Adrenal gland (tissue), 5 donors: Measurements from ENCODE around the gene CAMKMT.

Source experiments
- POLR2A ChIP-seq, 2 donors: fragments of 450-650 bp; IDR thresholded peaks; one replicate each; pipeline ENCODE4 v1.6.1; 2017; ENCODE audit warnings: antibody characterized with exemption in 2 of 2, mild to moderate bottlenecking in 2 of 2, moderate library complexity in 1 of 2
- TF ChIP-seq, protein P1 (sequence below), 6 experiments: fragments of 450-650 bp in 4 of 6; fragments of 200-600 bp in 2 of 6; sonication (generic) in 1 of 6; IDR thresholded peaks; 1 replicate in 5 of 6; 2 replicates in 1 of 6; pipeline versions ENCODE4 v1.5.1 to v1.8.0; 2016 to 2021; ENCODE audit warnings: antibody characterized with exemption in 6 of 6, mild to moderate bottlenecking in 2 of 6, moderate library complexity in 1 of 6
- donor health status: DM: no; HTN: no; CAD: no.

GRCh38 chr2:44487052-44487451 lies 125.3 kb downstream of the CAMKMT start:
- no peak for TF ChIP-seq POLR2A (IDR thresholded peaks at IDR 0.05)
- TF ChIP-seq, protein P1, sequence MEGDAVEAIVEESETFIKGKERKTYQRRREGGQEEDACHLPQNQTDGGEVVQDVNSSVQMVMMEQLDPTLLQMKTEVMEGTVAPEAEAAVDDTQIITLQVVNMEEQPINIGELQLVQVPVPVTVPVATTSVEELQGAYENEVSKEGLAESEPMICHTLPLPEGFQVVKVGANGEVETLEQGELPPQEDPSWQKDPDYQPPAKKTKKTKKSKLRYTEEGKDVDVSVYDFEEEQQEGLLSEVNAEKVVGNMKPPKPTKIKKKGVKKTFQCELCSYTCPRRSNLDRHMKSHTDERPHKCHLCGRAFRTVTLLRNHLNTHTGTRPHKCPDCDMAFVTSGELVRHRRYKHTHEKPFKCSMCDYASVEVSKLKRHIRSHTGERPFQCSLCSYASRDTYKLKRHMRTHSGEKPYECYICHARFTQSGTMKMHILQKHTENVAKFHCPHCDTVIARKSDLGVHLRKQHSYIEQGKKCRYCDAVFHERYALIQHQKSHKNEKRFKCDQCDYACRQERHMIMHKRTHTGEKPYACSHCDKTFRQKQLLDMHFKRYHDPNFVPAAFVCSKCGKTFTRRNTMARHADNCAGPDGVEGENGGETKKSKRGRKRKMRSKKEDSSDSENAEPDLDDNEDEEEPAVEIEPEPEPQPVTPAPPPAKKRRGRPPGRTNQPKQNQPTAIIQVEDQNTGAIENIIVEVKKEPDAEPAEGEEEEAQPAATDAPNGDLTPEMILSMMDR (IDR thresholded peaks at IDR 0.05): no peak
